ENCODE measurements around the gene CHAT. TPM values are rescaled to one million over a fixed set of nuclear protein-coding genes. Genes with fewer than 3 reads are reported as not detected.

The CHAT gene
- total RNA-seq, 2 experiments from 2014 or later = not detected

- TF ChIP-seq, protein P1, sequence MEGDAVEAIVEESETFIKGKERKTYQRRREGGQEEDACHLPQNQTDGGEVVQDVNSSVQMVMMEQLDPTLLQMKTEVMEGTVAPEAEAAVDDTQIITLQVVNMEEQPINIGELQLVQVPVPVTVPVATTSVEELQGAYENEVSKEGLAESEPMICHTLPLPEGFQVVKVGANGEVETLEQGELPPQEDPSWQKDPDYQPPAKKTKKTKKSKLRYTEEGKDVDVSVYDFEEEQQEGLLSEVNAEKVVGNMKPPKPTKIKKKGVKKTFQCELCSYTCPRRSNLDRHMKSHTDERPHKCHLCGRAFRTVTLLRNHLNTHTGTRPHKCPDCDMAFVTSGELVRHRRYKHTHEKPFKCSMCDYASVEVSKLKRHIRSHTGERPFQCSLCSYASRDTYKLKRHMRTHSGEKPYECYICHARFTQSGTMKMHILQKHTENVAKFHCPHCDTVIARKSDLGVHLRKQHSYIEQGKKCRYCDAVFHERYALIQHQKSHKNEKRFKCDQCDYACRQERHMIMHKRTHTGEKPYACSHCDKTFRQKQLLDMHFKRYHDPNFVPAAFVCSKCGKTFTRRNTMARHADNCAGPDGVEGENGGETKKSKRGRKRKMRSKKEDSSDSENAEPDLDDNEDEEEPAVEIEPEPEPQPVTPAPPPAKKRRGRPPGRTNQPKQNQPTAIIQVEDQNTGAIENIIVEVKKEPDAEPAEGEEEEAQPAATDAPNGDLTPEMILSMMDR (IDR thresholded peaks at IDR 0.05) = no peak
- Histone ChIP-seq H3K27ac (ENCODE audit: low read depth in 1 of 2, low read length in 2 of 2) (no peak overlapping the region), H3K27me3 (ENCODE audit: control insufficient read depth in 1 of 2, insufficient read depth in 2 of 2, low read length in 2 of 2) (peaks cover 7% of the 10 kb centered on the region in 2 experiments), H3K36me3 (ENCODE audit: insufficient read depth, low read length) (no peaks in the 10 kb centered on the region), H3K9me3 (ENCODE audit: control insufficient read depth in 1 of 2, insufficient read depth in 1 of 2, low read length in 2 of 2) (peaks cover 0 to 23% of the 10 kb centered on the region in 2 experiments), H3K4me3 (ENCODE audit: low read length) (no peak overlapping the region), H3K4me1 (ENCODE audit: insufficient read depth, low read length) (peaks cover 4% of the 10 kb centered on the region)
- Mint-ChIP-seq H3K9me3 (no peaks in the 10 kb centered on the region), H3K27me3 (peaks cover 36% of the 10 kb centered on the region), H3K4me3 (no peak overlapping the region), H3K4me1 (ENCODE audit: low read depth) (no peaks in the 10 kb centered on the region), H3K27ac (no peak overlapping the region), H3K36me3 (ENCODE audit: low read depth) (no peaks in the 10 kb centered on the region)
- CTCF ChIA-PET = no interaction called here
- POLR2A ChIA-PET = no interaction called here
- DNase-seq = no peak
- ATAC-seq (ENCODE audit: poor library complexity) = no peak
- intact Hi-C loops (cut with DNase I, micrococcal nuclease) = no loop called here
These were observed 32.3 kb downstream of the CHAT start for GRCh38 chr10:49645871-49646870.

DNA sequence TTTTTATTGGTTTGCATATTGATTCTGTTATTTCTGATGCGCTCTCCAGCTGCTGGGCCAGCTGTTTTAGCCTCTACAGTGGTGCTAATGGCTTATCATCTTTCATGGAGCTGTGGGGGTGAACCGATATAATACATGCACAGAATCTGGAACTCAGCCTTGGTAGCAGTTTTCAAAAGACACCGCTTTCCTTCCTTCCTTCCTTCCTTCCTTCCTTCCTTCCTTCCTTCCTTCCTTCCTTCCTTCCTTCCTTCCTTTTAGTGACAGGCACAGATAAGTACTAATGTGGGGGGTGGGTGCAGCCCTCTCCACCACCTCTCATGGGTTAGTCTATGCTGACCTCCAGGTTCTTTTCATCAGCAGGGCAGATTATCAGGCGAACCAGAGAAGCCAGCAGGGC is 33.7 kb downstream of the CHAT start:
- ChIA-PET CTCF (no interaction called here), POLR2A (no interaction called here)
- Histone ChIP-seq H3K27me3 (ENCODE audit: control insufficient read depth in 1 of 2, insufficient read depth in 2 of 2, low read length in 2 of 2) (peaks cover 3 to 6% of the 10 kb centered on the region in 2 experiments), H3K27ac (ENCODE audit: low read depth in 1 of 2, low read length in 2 of 2) (no peak overlapping the region), H3K4me1 (ENCODE audit: insufficient read depth, low read length) (peaks cover 4% of the 10 kb centered on the region), H3K4me3 (ENCODE audit: low read length) (no peak overlapping the region), H3K9me3 (ENCODE audit: control insufficient read depth in 1 of 2, insufficient read depth in 1 of 2, low read length in 2 of 2) (peaks cover 0 to 16% of the 10 kb centered on the region in 2 experiments), H3K36me3 (ENCODE audit: insufficient read depth, low read length) (no peaks in the 10 kb centered on the region)
- ATAC-seq (ENCODE audit: poor library complexity) (no peak), DNase-seq (no peak)
- Mint-ChIP-seq H3K27me3 (peaks cover 28% of the 10 kb centered on the region), H3K4me3 (no peak overlapping the region), H3K9me3 (no peaks in the 10 kb centered on the region), H3K36me3 (ENCODE audit: low read depth) (no peaks in the 10 kb centered on the region), H3K27ac (no peak overlapping the region), H3K4me1 (ENCODE audit: low read depth) (no peaks in the 10 kb centered on the region)
- TF ChIP-seq, protein P1 (IDR thresholded peaks at IDR 0.05) = no peak
- intact Hi-C loops (cut with DNase I, micrococcal nuclease) = no loop called here

GRCh38 chr10:49647985-49648795 is 34.4 kb downstream of the CHAT start:
- DNase-seq (no peak), ATAC-seq (ENCODE audit: poor library complexity) (no peak)
- TF ChIP-seq, protein P1 (IDR thresholded peaks at IDR 0.05) = no peak
- Mint-ChIP-seq H3K27me3 (peaks cover 29% of the 10 kb centered on the region), H3K36me3 (ENCODE audit: low read depth) (no peaks in the 10 kb centered on the region), H3K27ac (no peak overlapping the region), H3K4me3 (no peak overlapping the region), H3K4me1 (ENCODE audit: low read depth) (no peaks in the 10 kb centered on the region), H3K9me3 (no peaks in the 10 kb centered on the region)
- H3K4me1 ChIP-seq (ENCODE audit: insufficient read depth, low read length) = peaks cover 4% of the 10 kb centered on the region
- H3K9me3 ChIP-seq (ENCODE audit: control insufficient read depth in 1 of 2, insufficient read depth in 1 of 2, low read length in 2 of 2) = peaks cover 0 to 13% of the 10 kb centered on the region in 2 experiments
- H3K27ac ChIP-seq (ENCODE audit: low read depth in 1 of 2, low read length in 2 of 2) = no peak overlapping the region
- intact Hi-C loops (cut with DNase I, micrococcal nuclease) = no loop called here
- H3K4me3 ChIP-seq (ENCODE audit: low read length) = no peak overlapping the region
- H3K27me3 ChIP-seq (ENCODE audit: control insufficient read depth in 1 of 2, insufficient read depth in 2 of 2, low read length in 2 of 2) = peaks cover 3 to 4% of the 10 kb centered on the region in 2 experiments
- no peaks in the 10 kb centered on the region for H3K36me3 ChIP-seq (ENCODE audit: insufficient read depth, low read length)
- CTCF ChIA-PET = no interaction called here
- POLR2A ChIA-PET = no interaction called here

Measured in CD4-positive, alpha-beta T cell (primary cell).